Epithelial cell of esophagus (primary cell): ENCODE results near the gene DMXL2.

ENCODE experiments used
- DNase-seq: peaks from one replicate; pipeline ENCODE4 v3.0.0; 2010; ENCODE audit warnings: low read depth
- H3K4me3 ChIP-seq: 2 replicates; pipeline ENCODE4 v1.5.1; 2011; ENCODE audit warnings: mild to moderate bottlenecking, low read length, control low read depth
- TF ChIP-seq, protein P1 (sequence below): IDR thresholded peaks from 2 replicates; pipeline ENCODE4 v1.5.1; 2011; ENCODE audit warnings: low read depth, mild to moderate bottlenecking, low read length, control low read depth, inconsistent platforms; ENCODE audit not compliant: insufficient read depth; ENCODE audit errors: missing control alignments

The DMXL2 gene

DNA sequence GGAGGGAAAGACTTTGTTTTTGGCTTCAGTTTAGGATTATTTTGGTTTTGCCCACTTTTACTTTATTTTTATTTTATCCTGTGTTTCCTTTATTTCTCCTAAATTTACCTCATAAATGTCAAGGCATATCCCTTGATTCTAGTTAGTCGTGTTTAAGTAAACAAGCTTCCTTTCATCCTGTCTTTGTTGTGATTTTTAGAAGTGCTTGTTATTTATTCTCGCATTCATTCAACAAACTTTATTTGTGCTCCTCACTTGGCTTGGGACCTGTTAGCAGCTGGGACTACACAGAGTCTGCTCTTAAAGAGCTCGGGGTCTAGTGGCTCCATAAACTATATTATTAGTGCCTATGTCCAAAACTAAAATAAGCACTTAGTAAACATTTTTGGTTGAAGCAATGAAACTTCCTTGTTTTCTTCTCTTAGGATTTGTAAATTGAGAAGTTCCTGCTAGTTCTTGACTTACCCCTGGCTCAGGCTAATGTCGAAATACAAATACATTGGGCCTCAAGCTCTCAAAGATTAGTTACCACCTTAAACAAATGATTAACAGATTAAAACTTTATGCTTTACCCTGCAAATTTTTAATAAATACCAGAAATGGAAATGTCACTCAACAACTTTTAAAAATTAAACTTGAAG, 19.0 kb upstream of the DMXL2 start:
- no peak overlapping the region for H3K4me3 ChIP-seq
- TF ChIP-seq, protein P1, sequence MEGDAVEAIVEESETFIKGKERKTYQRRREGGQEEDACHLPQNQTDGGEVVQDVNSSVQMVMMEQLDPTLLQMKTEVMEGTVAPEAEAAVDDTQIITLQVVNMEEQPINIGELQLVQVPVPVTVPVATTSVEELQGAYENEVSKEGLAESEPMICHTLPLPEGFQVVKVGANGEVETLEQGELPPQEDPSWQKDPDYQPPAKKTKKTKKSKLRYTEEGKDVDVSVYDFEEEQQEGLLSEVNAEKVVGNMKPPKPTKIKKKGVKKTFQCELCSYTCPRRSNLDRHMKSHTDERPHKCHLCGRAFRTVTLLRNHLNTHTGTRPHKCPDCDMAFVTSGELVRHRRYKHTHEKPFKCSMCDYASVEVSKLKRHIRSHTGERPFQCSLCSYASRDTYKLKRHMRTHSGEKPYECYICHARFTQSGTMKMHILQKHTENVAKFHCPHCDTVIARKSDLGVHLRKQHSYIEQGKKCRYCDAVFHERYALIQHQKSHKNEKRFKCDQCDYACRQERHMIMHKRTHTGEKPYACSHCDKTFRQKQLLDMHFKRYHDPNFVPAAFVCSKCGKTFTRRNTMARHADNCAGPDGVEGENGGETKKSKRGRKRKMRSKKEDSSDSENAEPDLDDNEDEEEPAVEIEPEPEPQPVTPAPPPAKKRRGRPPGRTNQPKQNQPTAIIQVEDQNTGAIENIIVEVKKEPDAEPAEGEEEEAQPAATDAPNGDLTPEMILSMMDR, result no peak
- no peak for DNase-seq

DNA sequence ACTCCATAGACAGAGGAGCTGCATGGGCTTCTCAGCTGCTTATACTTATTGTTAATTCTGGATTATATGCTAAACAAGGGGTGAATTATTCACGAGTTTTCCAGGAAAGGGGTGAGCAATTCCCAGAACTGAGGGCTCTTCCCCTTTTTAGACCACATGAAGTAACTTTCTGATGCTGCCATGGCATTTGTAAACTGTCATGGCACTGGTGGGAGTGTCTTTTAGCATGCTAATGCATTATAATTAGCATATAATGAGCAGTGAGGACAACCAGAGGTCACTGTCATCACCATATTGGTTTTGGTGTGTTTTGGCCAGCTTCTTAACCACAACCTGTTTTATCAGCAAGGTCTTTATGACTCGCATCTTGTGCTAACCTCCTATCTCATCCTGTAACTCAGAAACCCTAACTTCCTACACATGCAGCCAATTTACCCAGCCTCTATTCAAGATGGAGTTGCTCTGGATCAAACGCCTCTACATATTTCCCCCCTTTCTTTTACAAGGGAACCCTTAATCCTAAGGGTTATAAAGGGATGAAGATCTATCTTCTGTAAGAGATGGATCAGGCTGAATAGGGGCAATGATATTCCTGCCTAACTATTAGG, 12.1 kb upstream of the DMXL2 start:
- no peak overlapping the region for H3K4me3 ChIP-seq
- no peak for DNase-seq
- TF ChIP-seq, protein P1, result no peak

DNA sequence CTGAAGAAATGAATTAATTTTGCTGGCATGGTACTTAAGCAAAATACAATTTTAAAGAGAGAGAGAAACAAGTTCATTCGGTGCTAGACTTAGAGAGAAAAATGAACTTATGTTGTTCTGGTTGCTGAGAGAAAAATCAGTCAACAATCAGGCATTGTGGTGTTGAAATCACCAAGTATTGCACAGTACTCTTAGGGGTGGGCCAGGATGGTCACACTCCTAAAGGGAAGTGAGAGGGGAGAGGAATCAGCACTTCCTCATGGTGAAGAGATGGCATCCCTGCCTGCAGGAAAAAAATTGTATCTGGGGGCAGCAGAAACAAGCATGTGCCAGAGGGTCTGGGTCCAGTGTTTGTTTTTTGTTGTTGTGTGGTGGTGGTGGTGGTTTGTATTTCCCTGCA, 7.0 kb upstream of the DMXL2 start:
- no peak overlapping the region for H3K4me3 ChIP-seq
- TF ChIP-seq, protein P1, result no peak
- peak; percentile 23 for DNase-seq

DNA sequence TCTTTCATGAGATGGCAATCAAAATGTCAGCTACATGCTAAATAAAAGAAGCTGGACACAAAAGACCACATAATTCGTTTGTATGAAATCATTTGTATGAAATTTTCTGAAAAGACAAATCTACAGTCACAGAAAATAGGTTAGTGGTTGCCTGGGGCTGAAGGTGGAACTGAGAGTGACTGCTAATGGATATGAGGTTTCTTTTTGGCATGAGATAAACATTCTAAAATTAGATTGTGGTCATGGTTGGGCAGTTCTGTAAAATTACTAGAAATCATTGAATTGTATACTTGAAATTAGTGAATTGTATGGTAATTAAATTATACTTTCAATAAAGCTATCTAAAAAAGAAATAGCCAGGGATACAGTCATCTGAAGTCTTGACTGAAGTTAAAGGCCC, 2.7 kb upstream of the DMXL2 start:
- TF ChIP-seq, protein P1, result no peak
- no peak for DNase-seq
- H3K4me3 ChIP-seq, result no peak overlapping the region

DNA sequence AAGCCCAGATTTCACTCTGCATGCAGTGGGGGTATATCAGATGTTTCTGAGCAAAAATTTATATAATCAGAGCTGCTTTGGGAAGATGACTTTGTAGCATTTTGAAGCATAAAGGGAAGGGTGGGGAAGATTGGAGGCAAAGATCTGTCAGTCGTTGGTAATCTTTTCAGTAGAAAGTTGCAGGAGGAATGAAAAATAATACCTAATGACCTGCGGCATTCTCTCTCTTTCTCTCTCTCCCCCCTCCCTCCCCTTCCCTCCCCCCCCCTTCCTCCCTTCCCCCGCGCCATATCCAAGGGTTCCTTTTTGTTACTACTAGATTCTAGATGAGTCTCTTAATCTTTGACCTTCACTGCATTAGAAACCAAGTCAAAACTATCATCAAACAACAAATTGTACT, 1.5 kb upstream of the DMXL2 start:
- no peak for DNase-seq
- TF ChIP-seq, protein P1, result no peak
- no peak overlapping the region for H3K4me3 ChIP-seq

DNA sequence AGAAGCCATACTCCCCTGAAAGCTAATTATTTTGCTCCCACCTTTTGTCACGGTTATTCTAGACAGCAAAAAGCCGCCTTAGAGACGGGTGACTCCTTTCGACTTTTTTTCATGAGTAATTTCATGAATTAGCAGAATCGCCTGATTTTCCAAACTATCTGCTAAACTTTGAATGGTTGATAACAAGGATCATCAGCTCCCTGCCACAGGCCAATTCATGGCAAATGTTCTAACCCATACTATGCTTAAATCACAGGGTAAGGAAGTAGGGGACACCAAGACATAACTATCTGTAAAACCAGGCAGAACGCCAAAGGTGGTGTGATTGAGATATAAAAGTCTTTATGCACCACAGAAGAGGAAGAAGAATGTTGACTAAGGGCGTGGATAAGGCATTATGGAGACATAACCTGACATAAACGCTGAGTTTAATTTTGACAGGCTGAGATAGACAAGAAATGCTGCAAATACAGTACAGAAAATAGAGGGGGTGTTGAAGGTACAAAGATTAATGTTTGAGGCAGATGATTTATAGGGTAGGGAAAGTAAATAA, 891 bp upstream of the DMXL2 start:
- peak overlapping the region; percentile 70 for H3K4me3 ChIP-seq
- TF ChIP-seq, protein P1, result no peak
- peak; percentile 30 for DNase-seq

DNA sequence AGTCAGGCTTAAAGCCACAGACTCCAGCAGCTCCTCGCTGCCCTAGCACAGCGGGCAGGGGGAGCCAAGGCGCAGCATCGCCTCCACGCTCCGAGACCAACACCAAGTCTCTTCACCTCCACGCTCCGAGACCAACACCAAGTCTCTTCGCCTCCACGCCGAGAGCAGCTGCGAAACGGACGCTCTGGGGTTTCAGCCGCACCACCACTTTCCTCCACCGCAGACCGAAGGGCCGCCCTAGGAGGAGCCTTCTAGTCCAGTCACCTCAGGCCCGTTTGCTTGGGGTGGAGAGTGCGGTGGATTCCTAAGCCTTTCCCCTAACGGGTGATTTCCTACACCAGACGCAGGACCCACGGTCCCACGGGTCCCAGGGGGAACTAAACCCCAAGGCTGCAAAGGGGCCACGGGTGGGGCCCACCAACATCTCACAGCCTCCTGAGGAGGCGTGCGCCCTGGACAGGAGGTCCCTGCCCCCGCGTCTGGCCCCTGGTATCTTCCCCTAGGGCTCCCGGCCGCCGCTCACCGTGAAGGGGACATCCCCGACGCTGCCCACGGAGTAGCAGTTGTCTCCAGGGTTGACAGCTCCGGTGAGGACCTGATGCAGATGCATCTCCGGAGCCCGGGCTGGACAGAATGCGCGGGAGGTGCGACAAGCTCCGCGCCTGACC, 501 bp downstream of the DMXL2 start:
- TF ChIP-seq, protein P1, result peak; percentile 28
- H3K4me3 ChIP-seq, result peak overlapping the region; percentile 70
- peak; percentile 62 for DNase-seq
